WTC11 (cell line): ENCODE data around the gene MSL1. TPM values are rescaled to one million over a fixed set of nuclear protein-coding genes. Genes with fewer than 3 reads are reported as not detected.
A peak's percentile ranks its signal among the peaks of the same experiment; 100 is the strongest.

Experiments used
- ATAC-seq: fragments of 200-7000 bp; cut with Tn5 transposase; 2 replicates; pipeline ENCODE4 v1.10.0; 2021; ENCODE audit warnings: mild to moderate bottlenecking, moderate library complexity
- CTCF ChIA-PET: fragments of 300-600 bp; sonication (Branson Sonifier 250); formaldehyde crosslinking; loops from one replicate; lab custom pipeline; 2021; ENCODE audit warnings: antibody characterized with exemption; lab: Charles Lee
- POLR2A ChIA-PET: fragments of 350-600 bp; sonication (Branson Sonifier 250); formaldehyde crosslinking; loops from one replicate; lab custom pipeline; 2021; ENCODE audit warnings: antibody characterized with exemption; lab: Charles Lee
- DNase-seq: peaks from one replicate; pipeline ENCODE4 v3.0.0; 2021; ENCODE audit warnings: low spot score
- H3K27ac Mint-ChIP-seq: 2 replicates; pipeline ENCODE4 v1.8.0; 2021; ENCODE audit warnings: mixed read lengths
- H3K27me3 Mint-ChIP-seq: 2 replicates; pipeline ENCODE4 v1.8.0; 2021; ENCODE audit warnings: low read depth, mild to moderate bottlenecking, moderate library complexity, mixed read lengths
- H3K36me3 Mint-ChIP-seq: 2 replicates; pipeline ENCODE4 v1.8.0; 2021; ENCODE audit warnings: mixed read lengths
- H3K4me1 Mint-ChIP-seq: 2 replicates; pipeline ENCODE4 v1.8.0; 2022; ENCODE audit warnings: mixed read lengths
- H3K4me3 Mint-ChIP-seq: 2 replicates; pipeline ENCODE4 v1.8.0; 2021; ENCODE audit warnings: mild to moderate bottlenecking, moderate library complexity, mixed read lengths
- H3K9me3 Mint-ChIP-seq: 2 replicates; pipeline ENCODE4 v1.8.0; 2021; ENCODE audit warnings: mixed read lengths
- CREM ChIP-seq: sonication (generic); formaldehyde crosslinking; IDR thresholded peaks from 2 replicates; pipeline ENCODE4 v1.8.1; 2022; ENCODE audit warnings: mild to moderate bottlenecking, missing genetic modification reagents, moderate library complexity
- ETV6 ChIP-seq: sonication (generic); formaldehyde crosslinking; IDR thresholded peaks from 2 replicates; pipeline ENCODE4 v1.8.1; 2022; ENCODE audit warnings: mild to moderate bottlenecking, missing genetic modification reagents
- FOXK1 ChIP-seq: sonication (generic); formaldehyde crosslinking; IDR thresholded peaks from 2 replicates; pipeline ENCODE4 v1.8.0; 2022; ENCODE audit warnings: mild to moderate bottlenecking, moderate library complexity, missing genetic modification reagents
- FOXP1 ChIP-seq: sonication (generic); formaldehyde crosslinking; IDR thresholded peaks from 2 replicates; pipeline ENCODE4 v1.8.0; 2022; ENCODE audit warnings: missing genetic modification reagents, mild to moderate bottlenecking, moderate library complexity, borderline replicate concordance
- GABPB1 ChIP-seq: sonication (generic); formaldehyde crosslinking; IDR thresholded peaks from 2 replicates; pipeline ENCODE4 v1.8.1; 2023; ENCODE audit warnings: mild to moderate bottlenecking, missing genetic modification reagents
- MXD4 ChIP-seq: fragments of 250-450 bp; sonication (Bioruptor Pico); IDR thresholded peaks from 2 replicates; pipeline ENCODE4 v1.8.0; 2021; ENCODE audit warnings: mild to moderate bottlenecking, moderate library complexity, borderline replicate concordance
- NFYB ChIP-seq: sonication (generic); formaldehyde crosslinking; conservative IDR thresholded peaks from 2 replicates; pipeline ENCODE4 v1.8.0; 2022; ENCODE audit warnings: low read depth, missing genetic modification reagents
- PRRX2 ChIP-seq: fragments of 250-450 bp; sonication (Bioruptor Pico); IDR thresholded peaks from 2 replicates; pipeline ENCODE4 v1.8.0; 2021; ENCODE audit warnings: mild to moderate bottlenecking
- RELA ChIP-seq: sonication (generic); formaldehyde crosslinking; IDR thresholded peaks from 2 replicates; pipeline ENCODE4 v1.8.1; 2022; ENCODE audit warnings: missing genetic modification reagents, mild to moderate bottlenecking, borderline replicate concordance
- SMAD4 ChIP-seq: sonication (generic); formaldehyde crosslinking; IDR thresholded peaks from 2 replicates; pipeline ENCODE4 v1.8.0; 2022; ENCODE audit warnings: mild to moderate bottlenecking, missing genetic modification reagents
- STAT6 ChIP-seq: sonication (generic); formaldehyde crosslinking; conservative IDR thresholded peaks from 2 replicates; pipeline ENCODE4 v1.8.1; 2023; ENCODE audit warnings: mild to moderate bottlenecking, low read depth, missing genetic modification reagents, moderate library complexity
- ZNF317 ChIP-seq: sonication (generic); formaldehyde crosslinking; IDR thresholded peaks from 2 replicates; pipeline ENCODE4 v1.8.1; 2023; ENCODE audit warnings: low read depth, mild to moderate bottlenecking, moderate library complexity, missing genetic modification reagents, borderline replicate concordance
- ZNF423 ChIP-seq: fragments of 250-450 bp; sonication (Bioruptor Pico); IDR thresholded peaks from 2 replicates; pipeline ENCODE4 v2.1.2; 2022; ENCODE audit warnings: mild to moderate bottlenecking, moderate library complexity
- total RNA-seq: library from RNA; stranded (reverse); gene quantifications from 3 replicates; pipeline ENCODE4 v1.2.3, GENCODE V29; 2021
- TF ChIP-seq, protein P1 (sequence below): sonication (generic); formaldehyde crosslinking; IDR thresholded peaks from 2 replicates; pipeline ENCODE4 v1.8.1; 2023; ENCODE audit warnings: mild to moderate bottlenecking, moderate library complexity, missing genetic modification reagents
- TF ChIP-seq, protein P2 (sequence below): sonication (generic); formaldehyde crosslinking; IDR thresholded peaks from 2 replicates; pipeline ENCODE4 v1.8.0; 2022; ENCODE audit warnings: mild to moderate bottlenecking, missing genetic modification reagents
- TF ChIP-seq, protein P3 (sequence below): sonication (generic); formaldehyde crosslinking; IDR thresholded peaks from 2 replicates; pipeline ENCODE4 v1.8.1; 2023; ENCODE audit warnings: mild to moderate bottlenecking, missing genetic modification reagents
- TF ChIP-seq, protein P4 (sequence below): sonication (generic); formaldehyde crosslinking; IDR thresholded peaks from 2 replicates; pipeline ENCODE4 v1.8.0; 2022; ENCODE audit warnings: mild to moderate bottlenecking, missing genetic modification reagents
- TF ChIP-seq, protein P5 (sequence below): sonication (generic); formaldehyde crosslinking; conservative IDR thresholded peaks from 2 replicates; pipeline ENCODE4 v1.8.1; 2022; ENCODE audit warnings: mild to moderate bottlenecking, missing genetic modification reagents

Gene MSL1
- total RNA-seq, 1 experiment from 2014 or later = 78.1 TPM

DNA sequence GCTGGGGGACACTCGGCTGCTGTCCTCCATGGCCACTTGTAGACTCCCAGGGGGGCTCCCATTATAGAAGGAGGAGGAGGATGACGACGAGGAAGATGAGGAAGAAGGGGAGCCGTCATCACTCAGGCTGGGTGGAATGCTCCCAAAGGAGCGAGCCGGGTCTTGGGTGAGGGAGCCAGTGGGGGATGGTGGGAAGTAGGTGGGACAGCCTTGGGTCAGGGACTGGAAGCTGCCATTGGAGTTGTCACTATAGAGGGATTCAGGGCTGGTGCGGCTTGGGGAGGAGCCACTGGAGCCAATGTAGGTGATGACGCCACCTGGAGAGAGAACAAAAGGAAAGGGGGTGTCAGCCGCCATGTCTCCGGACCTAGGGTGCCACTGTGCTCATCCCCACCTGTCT, 24.7 kb upstream of the MSL1 start:
- no peak for ATAC-seq
- TF ChIP-seq ZNF423 (CRISPR knock-in tag) (no peak), NFYB (CRISPR knock-in tag) (no peak), PRRX2 (no peak)
- TF ChIP-seq, protein P1, sequence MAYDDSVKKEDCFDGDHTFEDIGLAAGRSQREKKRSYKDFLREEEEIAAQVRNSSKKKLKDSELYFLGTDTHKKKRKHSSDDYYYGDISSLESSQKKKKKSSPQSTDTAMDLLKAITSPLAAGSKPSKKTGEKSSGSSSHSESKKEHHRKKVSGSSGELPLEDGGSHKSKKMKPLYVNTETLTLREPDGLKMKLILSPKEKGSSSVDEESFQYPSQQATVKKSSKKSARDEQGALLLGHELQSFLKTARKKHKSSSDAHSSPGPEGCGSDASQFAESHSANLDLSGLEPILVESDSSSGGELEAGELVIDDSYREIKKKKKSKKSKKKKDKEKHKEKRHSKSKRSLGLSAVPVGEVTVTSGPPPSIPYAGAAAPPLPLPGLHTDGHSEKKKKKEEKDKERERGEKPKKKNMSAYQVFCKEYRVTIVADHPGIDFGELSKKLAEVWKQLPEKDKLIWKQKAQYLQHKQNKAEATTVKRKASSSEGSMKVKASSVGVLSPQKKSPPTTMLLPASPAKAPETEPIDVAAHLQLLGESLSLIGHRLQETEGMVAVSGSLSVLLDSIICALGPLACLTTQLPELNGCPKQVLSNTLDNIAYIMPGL (CRISPR knock-in tag) = no peak
- Mint-ChIP-seq H3K27me3 (peaks cover 38% of the 10 kb centered on the region), H3K9me3 (no peaks in the 10 kb centered on the region), H3K36me3 (peaks cover 29% of the 10 kb centered on the region), H3K4me1 (peaks cover 37% of the 10 kb centered on the region), H3K27ac (no peak overlapping the region), H3K4me3 (no peak overlapping the region)
- ChIA-PET POLR2A (no interaction called here), CTCF (interaction anchor here (0.9 to 8.1 kb wide), 3 partner anchors 15 to 34 kb away, joined by 3 to 185 read pairs (median 4); partner anchors contain the start of gene THRA)
- DNase-seq = no peak

DNA sequence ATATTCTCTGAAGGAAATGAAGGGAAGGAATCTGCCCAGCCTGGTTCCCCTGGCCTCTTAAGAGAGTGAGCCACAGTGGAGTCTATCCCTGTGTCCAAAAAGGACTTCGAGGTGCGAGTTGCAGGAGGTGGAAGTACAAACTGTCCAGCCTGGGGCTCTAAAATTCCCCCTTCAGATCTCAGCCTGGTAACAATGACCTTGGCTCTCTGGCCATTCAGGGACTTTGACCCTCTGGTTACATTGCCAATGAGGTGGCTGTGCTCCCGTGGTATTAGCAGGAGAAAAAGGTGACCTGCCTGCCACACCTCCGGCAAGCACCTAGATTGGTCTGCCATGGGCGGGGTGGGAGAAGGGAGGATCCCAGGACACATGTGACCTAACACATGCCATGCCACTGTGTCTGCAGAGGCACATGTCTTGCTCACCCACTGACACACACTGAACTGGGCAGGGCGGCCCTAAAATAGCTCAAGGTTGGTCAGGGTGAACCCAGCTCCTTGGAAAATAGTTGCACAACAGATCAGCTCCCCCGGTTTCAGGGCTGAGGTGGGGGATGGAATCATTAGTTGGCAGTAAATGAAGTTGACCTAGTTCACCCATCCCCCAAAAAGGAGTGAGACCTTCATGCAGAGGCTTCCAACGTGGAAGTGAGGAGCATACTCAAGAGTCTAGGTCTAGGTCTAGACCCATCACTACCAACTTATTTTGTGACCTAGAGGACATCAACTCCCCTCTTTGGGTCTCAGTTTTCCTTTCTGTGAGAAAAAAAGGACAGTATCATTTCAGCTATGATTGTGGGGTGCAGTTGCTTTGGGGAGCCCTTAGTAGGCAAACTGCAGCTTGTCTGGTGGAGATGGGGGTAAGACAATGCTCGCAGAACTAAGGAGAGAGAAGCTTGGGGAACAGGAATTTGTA, 23.6 kb upstream of the MSL1 start:
- peaks cover 40% of the 10 kb centered on the region for H3K27me3 Mint-ChIP-seq
- ChIA-PET CTCF (interaction anchor here (0.6 to 8.1 kb wide), 14 partner anchors 8 to 360 kb away, joined by 3 to 185 read pairs (median 4); partner anchors contain the start of genes PSMD3 and THRA), POLR2A (interaction anchor here (0.8 to 3.1 kb wide), 7 partner anchors 9 to 44 kb away, joined by 3 to 56 read pairs (median 3); partner anchors contain the start of genes CASC3, MED24 and THRA)
- DNase-seq = no peak
- H3K4me3 Mint-ChIP-seq = peak overlapping the region; percentile 54
- peak overlapping the region; percentile 44 for H3K27ac Mint-ChIP-seq
- H3K36me3 Mint-ChIP-seq = peaks cover 29% of the 10 kb centered on the region
- no peak for ATAC-seq
- TF ChIP-seq GABPB1 (CRISPR knock-in tag) (peak; percentile 57), MXD4 (CRISPR knock-in tag) (no peak), SMAD4 (no peak), FOXP1 (0 out of 2 replicates have a peak, but pooled peaks have one; percentile 28), STAT6 (CRISPR knock-in tag) (no peak), FOXK1 (CRISPR knock-in tag) (no peak)
- TF ChIP-seq, protein P2, sequence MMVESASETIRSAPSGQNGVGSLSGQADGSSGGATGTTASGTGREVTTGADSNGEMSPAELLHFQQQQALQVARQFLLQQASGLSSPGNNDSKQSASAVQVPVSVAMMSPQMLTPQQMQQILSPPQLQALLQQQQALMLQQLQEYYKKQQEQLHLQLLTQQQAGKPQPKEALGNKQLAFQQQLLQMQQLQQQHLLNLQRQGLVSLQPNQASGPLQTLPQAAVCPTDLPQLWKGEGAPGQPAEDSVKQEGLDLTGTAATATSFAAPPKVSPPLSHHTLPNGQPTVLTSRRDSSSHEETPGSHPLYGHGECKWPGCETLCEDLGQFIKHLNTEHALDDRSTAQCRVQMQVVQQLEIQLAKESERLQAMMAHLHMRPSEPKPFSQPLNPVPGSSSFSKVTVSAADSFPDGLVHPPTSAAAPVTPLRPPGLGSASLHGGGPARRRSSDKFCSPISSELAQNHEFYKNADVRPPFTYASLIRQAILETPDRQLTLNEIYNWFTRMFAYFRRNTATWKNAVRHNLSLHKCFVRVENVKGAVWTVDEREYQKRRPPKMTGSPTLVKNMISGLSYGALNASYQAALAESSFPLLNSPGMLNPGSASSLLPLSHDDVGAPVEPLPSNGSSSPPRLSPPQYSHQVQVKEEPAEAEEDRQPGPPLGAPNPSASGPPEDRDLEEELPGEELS (CRISPR knock-in tag) = no peak
- H3K4me1 Mint-ChIP-seq = peaks cover 42% of the 10 kb centered on the region
- no peaks in the 10 kb centered on the region for H3K9me3 Mint-ChIP-seq

DNA sequence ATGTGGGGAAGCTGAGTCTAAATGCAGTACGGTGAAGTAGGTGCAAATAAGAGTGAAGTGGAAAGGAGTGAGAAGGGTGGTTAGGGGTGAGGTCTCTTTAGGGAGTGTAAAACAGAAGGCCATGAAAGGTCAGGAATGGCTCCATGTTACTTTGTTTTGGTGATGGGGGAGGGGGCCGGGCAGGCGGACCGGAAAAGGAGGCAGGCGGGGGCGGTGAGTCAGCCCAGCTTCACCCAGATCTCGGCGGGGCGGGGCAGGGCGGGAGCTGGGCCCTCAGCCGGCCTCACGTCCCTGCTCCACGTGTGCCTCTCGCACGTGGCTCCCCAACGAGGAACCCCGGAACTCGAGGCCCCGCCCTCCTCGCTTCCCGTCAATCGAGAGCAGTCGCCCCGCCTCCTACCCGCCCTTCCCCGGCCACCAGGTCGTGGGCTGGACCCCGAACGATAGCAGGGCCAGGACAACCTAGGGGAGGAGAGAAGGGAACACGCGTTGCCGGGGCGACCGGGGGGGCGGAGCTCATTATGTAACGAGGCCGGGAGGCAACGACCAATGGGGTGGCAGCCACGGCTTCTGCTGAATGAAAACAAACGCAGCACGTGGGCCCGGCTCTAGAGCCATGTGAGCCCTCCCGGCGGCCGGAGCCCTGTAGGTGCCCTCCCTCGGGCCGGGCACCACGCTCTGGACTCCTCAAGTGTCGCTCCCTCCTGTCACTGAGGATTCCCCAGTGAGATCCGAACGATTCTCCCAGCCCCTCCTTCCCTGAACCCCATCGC, 22.7 kb upstream of the MSL1 start:
- Mint-ChIP-seq H3K36me3 (peaks cover 21% of the 10 kb centered on the region), H3K27ac (peak overlapping the region; percentile 44), H3K4me1 (peaks cover 51% of the 10 kb centered on the region), H3K9me3 (no peaks in the 10 kb centered on the region), H3K4me3 (peak overlapping the region; percentile 79), H3K27me3 (peaks cover 47% of the 10 kb centered on the region)
- POLR2A ChIA-PET = interaction anchor here (0.7 to 3.1 kb wide), 9 partner anchors 8 to 45 kb away, joined by 3 to 56 read pairs (median 3); partner anchors contain the start of genes CASC3, MED24, MSL1 and THRA
- peak; percentile 79 for ATAC-seq
- peak; percentile 99 for DNase-seq
- CTCF ChIA-PET = interaction anchor here (0.6 to 8.1 kb wide), 18 partner anchors 8 to 359 kb away, joined by 3 to 185 read pairs (median 4); partner anchors contain the start of genes PSMD3 and THRA
- peak; percentile 85 for TF ChIP-seq ETV6
- TF ChIP-seq, protein P3, sequence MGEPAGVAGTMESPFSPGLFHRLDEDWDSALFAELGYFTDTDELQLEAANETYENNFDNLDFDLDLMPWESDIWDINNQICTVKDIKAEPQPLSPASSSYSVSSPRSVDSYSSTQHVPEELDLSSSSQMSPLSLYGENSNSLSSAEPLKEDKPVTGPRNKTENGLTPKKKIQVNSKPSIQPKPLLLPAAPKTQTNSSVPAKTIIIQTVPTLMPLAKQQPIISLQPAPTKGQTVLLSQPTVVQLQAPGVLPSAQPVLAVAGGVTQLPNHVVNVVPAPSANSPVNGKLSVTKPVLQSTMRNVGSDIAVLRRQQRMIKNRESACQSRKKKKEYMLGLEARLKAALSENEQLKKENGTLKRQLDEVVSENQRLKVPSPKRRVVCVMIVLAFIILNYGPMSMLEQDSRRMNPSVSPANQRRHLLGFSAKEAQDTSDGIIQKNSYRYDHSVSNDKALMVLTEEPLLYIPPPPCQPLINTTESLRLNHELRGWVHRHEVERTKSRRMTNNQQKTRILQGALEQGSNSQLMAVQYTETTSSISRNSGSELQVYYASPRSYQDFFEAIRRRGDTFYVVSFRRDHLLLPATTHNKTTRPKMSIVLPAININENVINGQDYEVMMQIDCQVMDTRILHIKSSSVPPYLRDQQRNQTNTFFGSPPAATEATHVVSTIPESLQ = peak; percentile 15; the same call in 1 of the 2 replicates
- TF ChIP-seq, protein P4, sequence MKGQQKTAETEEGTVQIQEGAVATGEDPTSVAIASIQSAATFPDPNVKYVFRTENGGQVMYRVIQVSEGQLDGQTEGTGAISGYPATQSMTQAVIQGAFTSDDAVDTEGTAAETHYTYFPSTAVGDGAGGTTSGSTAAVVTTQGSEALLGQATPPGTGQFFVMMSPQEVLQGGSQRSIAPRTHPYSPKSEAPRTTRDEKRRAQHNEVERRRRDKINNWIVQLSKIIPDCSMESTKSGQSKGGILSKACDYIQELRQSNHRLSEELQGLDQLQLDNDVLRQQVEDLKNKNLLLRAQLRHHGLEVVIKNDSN (CRISPR knock-in tag) = peak; percentile 84
- TF ChIP-seq CREM (CRISPR knock-in tag) = peak; percentile 30; the same call in 1 of the 2 replicates
- peak; percentile 94 for TF ChIP-seq RELA (CRISPR knock-in tag)
- TF ChIP-seq ZNF317 (CRISPR knock-in tag) = 0 out of 2 replicates have a peak, but pooled peaks have one; percentile 14
- TF ChIP-seq, protein P5, sequence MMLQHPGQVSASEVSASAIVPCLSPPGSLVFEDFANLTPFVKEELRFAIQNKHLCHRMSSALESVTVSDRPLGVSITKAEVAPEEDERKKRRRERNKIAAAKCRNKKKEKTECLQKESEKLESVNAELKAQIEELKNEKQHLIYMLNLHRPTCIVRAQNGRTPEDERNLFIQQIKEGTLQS (CRISPR knock-in tag) = no peak
